HG03521 (cell line): ENCODE data around the gene PARP6.

ENCODE experiments used
- ATAC-seq: cut with Tn5 transposase; IDR thresholded peaks from one replicate; pipeline ENCODE4 v1.9.1; 2021; ENCODE audit warnings: mild to moderate bottlenecking, moderate library complexity; ENCODE audit not compliant: unreplicated experiment

Gene PARP6

GRCh38 chr15:72201391-72201921 lies 70.9 kb downstream of the PARP6 start:
- no peak for ATAC-seq

- ATAC-seq: no peak
These were observed 71.7 kb downstream of the PARP6 start for GRCh38 chr15:72200395-72201237.

GRCh38 chr15:72199721-72200212 lies 72.6 kb downstream of the PARP6 start:
- no peak for ATAC-seq

- no peak for ATAC-seq
These were observed 73.2 kb downstream of the PARP6 start for GRCh38 chr15:72199205-72199515.

GRCh38 chr15:72198356-72199204 lies 73.8 kb downstream of the PARP6 start:
- ATAC-seq: no peak

GRCh38 chr15:72197460-72198355 lies 74.6 kb downstream of the PARP6 start, which contains the start of gene GRAMD2A:
GRAMD2A (minus strand) TSS chr15:72197787.
- no peak for ATAC-seq

- no peak for ATAC-seq
These were observed 75.3 kb downstream of the PARP6 start for GRCh38 chr15:72197041-72197459.

GRCh38 chr15:72196409-72197040 lies 75.8 kb downstream of the PARP6 start:
- ATAC-seq: no peak

GRCh38 chr15:72195101-72195511 lies 77.2 kb downstream of the PARP6 start:
- ATAC-seq: no peak

GRCh38 chr15:72193836-72194396 lies 78.4 kb downstream of the PARP6 start:
- no peak for ATAC-seq

GRCh38 chr15:72192416-72192815 lies 79.9 kb downstream of the PARP6 start:
- ATAC-seq: no peak
